Ectodermal cell (in vitro differentiated cells): ENCODE results near the gene SRPK2.
"Not testable (repeated sequence)": the region's sequence is repeated elsewhere in the genome, so short reads cannot be mapped to it uniquely, and the experiment has no call there.

Experiments used
- H3K27ac ChIP-seq: 2 replicates; pipeline ENCODE4 v1.7.0; 2013; ENCODE audit warnings: mild to moderate bottlenecking, low read depth, low read length; ENCODE audit not compliant: insufficient read depth, poor library complexity, severe bottlenecking
- H3K27me3 ChIP-seq: 2 replicates; pipeline ENCODE4 v1.7.0; 2013; ENCODE audit warnings: mild to moderate bottlenecking, low read length; ENCODE audit not compliant: insufficient read depth, control insufficient read depth, poor library complexity, severe bottlenecking
- H3K36me3 ChIP-seq: one replicate; pipeline ENCODE4 v1.7.0; 2013; ENCODE audit warnings: low read length; ENCODE audit not compliant: control insufficient read depth, insufficient read depth
- H3K4me1 ChIP-seq: one replicate; pipeline ENCODE4 v1.7.0; 2013; ENCODE audit warnings: low read length; ENCODE audit not compliant: control insufficient read depth, insufficient read depth
- H3K4me3 ChIP-seq: 2 replicates; pipeline ENCODE4 v1.7.0; 2013; ENCODE audit warnings: low read depth, low read length, control low read depth; ENCODE audit not compliant: insufficient read depth
- H3K9me3 ChIP-seq: 2 replicates; pipeline ENCODE4 v1.7.0; 2013; ENCODE audit warnings: mild to moderate bottlenecking, low read length, moderate library complexity; ENCODE audit not compliant: control insufficient read depth
- WGBS, 2 experiments: methylation state at CpG; one replicate each; pipeline ENCODE4 v1.1.7; 2013; ENCODE audit warnings: missing lambda C conversion rate in 2 of 2; 5-methylcytosine and 5-hydroxymethylcytosine counted together

SRPK2 gene

GRCh38 chr7:105250239-105250638, 138.5 kb downstream of the SRPK2 start:
- Histone ChIP-seq H3K4me3 (no peak overlapping the region), H3K4me1 (peaks cover 6% of the 10 kb centered on the region), H3K27ac (no peak overlapping the region), H3K36me3 (no peaks in the 10 kb centered on the region), H3K9me3 (no peaks in the 10 kb centered on the region), H3K27me3 (no peaks in the 10 kb centered on the region)
- 87 to 97% methylated on average over 3 to 4 of the region's 4 CpGs for WGBS, 2 experiments

- H3K9me3 ChIP-seq: no peaks in the 10 kb centered on the region
- no peak overlapping the region for H3K27ac ChIP-seq
- no peaks in the 10 kb centered on the region for H3K36me3 ChIP-seq
- H3K27me3 ChIP-seq: no peaks in the 10 kb centered on the region
- H3K4me1 ChIP-seq: peaks cover 6% of the 10 kb centered on the region
- no peak overlapping the region for H3K4me3 ChIP-seq
Observed at GRCh38 chr7:105249216-105249615, 139.5 kb downstream of the SRPK2 start.

- peaks cover 6% of the 10 kb centered on the region for H3K4me1 ChIP-seq
- no peaks in the 10 kb centered on the region for H3K36me3 ChIP-seq
- H3K9me3 ChIP-seq: no peaks in the 10 kb centered on the region
- no peaks in the 10 kb centered on the region for H3K27me3 ChIP-seq
- no peak overlapping the region for H3K4me3 ChIP-seq
- H3K27ac ChIP-seq: no peak overlapping the region
Observed at GRCh38 chr7:105246679-105247078, 142.0 kb downstream of the SRPK2 start.

DNA sequence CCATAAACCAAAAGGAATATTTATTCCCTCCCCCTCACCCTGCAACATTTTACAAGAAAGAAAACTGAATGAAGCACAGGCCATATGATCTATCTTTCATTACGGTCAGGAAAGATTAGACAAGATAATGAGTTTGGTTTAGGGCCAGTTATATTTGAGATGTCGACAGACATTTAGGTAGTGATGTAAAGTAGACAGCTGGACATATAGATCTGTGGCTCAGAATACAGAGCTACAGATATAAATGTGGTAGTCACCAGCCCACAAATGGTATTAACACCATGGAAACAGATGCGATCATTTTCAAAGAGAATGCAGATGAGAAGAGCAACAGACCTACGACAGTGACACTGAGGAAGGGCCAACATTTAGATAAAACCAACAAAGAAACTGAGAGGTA, 142.5 kb downstream of the SRPK2 start:
- Histone ChIP-seq H3K36me3 (no peaks in the 10 kb centered on the region), H3K27me3 (no peaks in the 10 kb centered on the region), H3K9me3 (no peaks in the 10 kb centered on the region), H3K4me3 (no peak overlapping the region), H3K27ac (no peak overlapping the region), H3K4me1 (peaks cover 6% of the 10 kb centered on the region)
- WGBS, 2 experiments: 88% methylated on average over 4 of the region's 4 CpGs

DNA sequence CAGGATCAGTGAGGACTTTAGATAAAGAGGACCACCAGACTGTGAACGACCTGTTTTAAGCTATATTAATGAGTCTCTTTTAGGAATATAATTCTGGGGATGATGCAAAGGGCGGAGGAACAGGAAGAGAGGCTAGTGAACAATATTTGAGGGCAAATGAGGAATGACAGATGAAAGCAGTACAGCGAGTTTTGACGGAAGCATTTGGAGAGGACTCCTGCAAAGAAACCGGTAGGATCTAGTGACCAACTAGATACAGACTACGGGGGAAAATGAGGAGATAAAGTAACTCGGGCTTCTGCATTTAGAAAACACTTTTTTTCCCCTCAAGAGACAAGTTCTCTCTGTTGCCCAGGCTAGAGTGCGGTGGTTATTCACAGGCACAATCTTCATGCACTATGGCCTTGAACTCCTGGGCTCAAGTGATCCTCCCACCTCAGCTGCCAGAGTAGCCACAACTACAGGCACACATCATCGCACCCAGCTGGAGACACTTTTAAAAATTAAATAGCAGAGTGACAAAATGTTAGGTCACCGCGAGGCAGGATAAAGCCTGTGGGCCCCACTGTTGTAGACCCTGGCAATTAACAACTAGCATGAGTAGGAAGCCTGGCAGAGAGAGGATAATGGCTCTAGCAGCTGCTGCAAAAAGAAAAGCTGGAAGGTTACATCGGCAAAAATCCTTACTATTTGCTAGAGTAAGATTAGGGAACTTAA, 143.2 kb downstream of the SRPK2 start:
- Histone ChIP-seq H3K36me3 (no peaks in the 10 kb centered on the region), H3K27me3 (no peaks in the 10 kb centered on the region), H3K4me3 (no peak overlapping the region), H3K27ac (no peak overlapping the region), H3K9me3 (no peaks in the 10 kb centered on the region), H3K4me1 (peaks cover 6% of the 10 kb centered on the region)
- WGBS, 2 experiments: 80 to 85% methylated on average over 11 to 12 of the region's 12 CpGs

DNA sequence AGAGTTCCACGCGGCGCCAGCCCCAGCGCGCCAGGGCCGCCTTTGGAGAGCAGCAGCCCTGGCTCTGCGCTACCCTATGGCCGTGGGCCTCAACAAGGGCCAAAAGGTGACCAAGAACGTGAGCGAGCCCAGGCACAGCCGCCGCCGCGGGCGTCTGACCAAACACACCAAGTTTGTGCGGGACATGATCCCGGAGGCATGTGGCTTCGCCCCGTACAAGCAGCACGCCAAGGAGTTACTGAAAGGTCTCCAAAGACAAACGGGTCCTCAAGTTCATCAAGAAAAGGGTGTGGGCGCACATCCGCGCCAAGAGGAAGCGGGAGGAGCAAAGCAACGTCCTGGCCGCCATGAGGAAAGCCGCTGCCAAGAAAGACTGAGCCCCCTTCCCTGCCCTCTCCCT, 144.1 kb downstream of the SRPK2 start:
- Histone ChIP-seq H3K4me3 (no peak overlapping the region), H3K27ac (no peak overlapping the region), H3K36me3 (no peaks in the 10 kb centered on the region), H3K27me3 (no peaks in the 10 kb centered on the region), H3K9me3 (no peaks in the 10 kb centered on the region), H3K4me1 (peaks cover 6% of the 10 kb centered on the region)
- WGBS, 2 experiments: 95 to 96% methylated on average over 28 of the region's 28 CpGs

GRCh38 chr7:105241198-105241597, 147.5 kb downstream of the SRPK2 start:
- H3K36me3 ChIP-seq: no peaks in the 10 kb centered on the region
- H3K27ac ChIP-seq: no peak overlapping the region
- H3K9me3 ChIP-seq: no peaks in the 10 kb centered on the region
- no peaks in the 10 kb centered on the region for H3K4me1 ChIP-seq
- H3K4me3 ChIP-seq: no peak overlapping the region
- 95 to 98% methylated on average over 2 to 3 of the region's 3 CpGs for WGBS, 2 experiments
- no peaks in the 10 kb centered on the region for H3K27me3 ChIP-seq

DNA sequence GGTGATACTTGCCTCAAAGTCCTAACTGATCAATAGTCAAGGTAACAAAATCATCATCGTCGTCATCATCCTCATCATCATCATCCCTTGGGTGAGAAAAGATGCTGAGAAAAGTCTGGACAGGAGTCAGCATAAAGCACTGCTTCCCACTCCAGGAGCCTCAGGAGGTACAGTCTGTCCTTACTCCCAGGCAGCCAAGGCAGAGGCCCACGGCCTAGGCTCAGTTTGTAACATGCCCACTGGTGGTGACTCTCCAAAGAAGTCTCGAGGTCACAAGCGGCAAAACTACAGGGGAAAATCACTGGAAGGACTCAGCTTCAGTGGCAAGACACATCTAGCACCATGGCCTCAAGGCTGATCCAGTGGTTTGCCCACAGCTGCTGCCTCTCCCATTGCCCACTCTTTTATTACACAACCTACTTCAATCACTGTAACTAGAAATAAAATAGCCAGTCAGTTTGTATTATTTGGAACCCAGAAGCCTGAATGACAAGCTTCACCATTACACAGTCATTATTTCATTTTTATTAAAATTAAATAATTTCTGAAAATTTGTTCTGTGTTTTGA, 150.4 kb downstream of the SRPK2 start:
- 74 to 75% methylated on average over 5 of the region's 5 CpGs for whole genome bisulfite sequencing, 2 experiments
- Histone ChIP-seq H3K36me3 (no peaks in the 10 kb centered on the region), H3K4me3 (no peak overlapping the region), H3K9me3 (no peaks in the 10 kb centered on the region), H3K27me3 (no peaks in the 10 kb centered on the region), H3K4me1 (no peaks in the 10 kb centered on the region), H3K27ac (no peak overlapping the region)

GRCh38 chr7:105234886-105235285, 153.8 kb downstream of the SRPK2 start:
- Histone ChIP-seq H3K36me3 (no peaks in the 10 kb centered on the region), H3K4me1 (no peaks in the 10 kb centered on the region), H3K27ac (no peak overlapping the region), H3K9me3 (no peaks in the 10 kb centered on the region), H3K4me3 (no peak overlapping the region), H3K27me3 (no peaks in the 10 kb centered on the region)
- WGBS, 2 experiments: 95 to 96% methylated on average over 3 to 4 of the region's 4 CpGs

DNA sequence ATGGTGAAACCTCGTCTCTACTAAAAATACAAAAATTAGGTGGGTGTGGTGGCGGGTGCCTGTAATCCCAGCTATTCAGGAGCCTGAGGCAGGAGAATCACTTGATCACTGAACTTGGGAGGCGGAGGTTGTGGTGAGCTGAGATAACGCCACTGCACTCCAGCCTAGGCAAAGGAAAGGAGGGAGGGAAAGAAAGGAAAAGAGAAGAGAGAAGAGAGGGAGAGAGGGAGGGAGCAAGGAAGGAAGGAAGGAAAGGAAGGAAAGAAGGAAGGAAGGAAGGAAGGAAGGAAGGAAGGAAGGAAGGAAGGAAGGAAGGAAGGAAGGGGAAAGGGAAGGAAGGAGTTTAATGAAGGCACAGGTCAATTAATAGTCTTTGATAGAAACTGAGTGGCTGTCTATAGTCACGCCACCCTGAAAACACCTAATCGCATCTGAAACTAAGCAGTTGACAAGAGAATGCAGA, 155.9 kb downstream of the SRPK2 start:
- H3K27ac ChIP-seq, H3K36me3 ChIP-seq, H3K4me1 ChIP-seq, H3K4me3 ChIP-seq, H3K27me3 ChIP-seq, H3K9me3 ChIP-seq: not testable (repeated sequence)
- 92 to 93% methylated on average over 5 to 6 of the region's 6 CpGs for WGBS, 2 experiments
